GM20000 (cell line): Measurements from ENCODE around the gene SLC26A4.

Experiments
- DNase-seq: peaks from one replicate; pipeline ENCODE4 v3.0.0; 2012; ENCODE audit warnings: low spot score
- CTCF ChIP-seq: IDR thresholded peaks from 2 replicates; pipeline ENCODE4 v1.5.1; 2012; ENCODE audit warnings: mild to moderate bottlenecking, control low read depth; ENCODE audit errors: extremely low read depth, missing control alignments

The SLC26A4 gene

GRCh38 chr7:107693396-107693795 lies 32.8 kb downstream of the SLC26A4 start:
- TF ChIP-seq CTCF = no peak
- no peak for DNase-seq

- TF ChIP-seq CTCF = no peak
- DNase-seq = no peak
Measured at GRCh38 chr7:107694386-107694785, 33.8 kb downstream of the SLC26A4 start.

- TF ChIP-seq CTCF = no peak
- DNase-seq = no peak
Measured at GRCh38 chr7:107696330-107696946, 35.8 kb downstream of the SLC26A4 start.

GRCh38 chr7:107697321-107698049 lies 36.9 kb downstream of the SLC26A4 start:
- TF ChIP-seq CTCF = no peak
- DNase-seq = no peak

- TF ChIP-seq CTCF = no peak
- DNase-seq = no peak
Measured at GRCh38 chr7:107700570-107700969, 39.9 kb downstream of the SLC26A4 start.

GRCh38 chr7:107701191-107701590 lies 40.6 kb downstream of the SLC26A4 start:
- DNase-seq = no peak
- no peak for TF ChIP-seq CTCF

- TF ChIP-seq CTCF = no peak
- no peak for DNase-seq
Measured at GRCh38 chr7:107703219-107703618, 42.6 kb downstream of the SLC26A4 start.
